NOMO-1 (cell line): Measurements from ENCODE around the gene TAF1C.
"Not testable (repeated sequence)": the region's sequence is repeated elsewhere in the genome, so short reads cannot be mapped to it uniquely, and the experiment has no call there.

Experiments
- DNase-seq, 2 experiments: peaks; one replicate each; lab custom pipeline; 2025; ENCODE audit not compliant: unreplicated experiment in 2 of 2; lab: John Stamatoyannopoulos, UW

TAF1C gene

GRCh38 chr16:84212631-84213030, 25.8 kb upstream of the TAF1C start:
- DNase-seq: no peak

- DNase-seq: no peak
Measured at GRCh38 chr16:84212154-84212553, 25.3 kb upstream of the TAF1C start.

GRCh38 chr16:84209989-84210388, 23.1 kb upstream of the TAF1C start:
- DNase-seq: no peak

- DNase-seq: no peak
Measured at GRCh38 chr16:84207879-84208278, 21.0 kb upstream of the TAF1C start.

- DNase-seq: no peak
Measured at GRCh38 chr16:84207251-84207650, 20.4 kb upstream of the TAF1C start.

- no peak for DNase-seq
Measured at GRCh38 chr16:84205976-84206691, 19.3 kb upstream of the TAF1C start.

- DNase-seq: not testable (repeated sequence)
Measured at GRCh38 chr16:84205123-84205522, 18.3 kb upstream of the TAF1C start.

- DNase-seq: not testable (repeated sequence)
Measured at GRCh38 chr16:84204551-84204950, 17.7 kb upstream of the TAF1C start.

GRCh38 chr16:84199861-84200260, 13.0 kb upstream of the TAF1C start:
- DNase-seq: peak; percentile 57 to 91

GRCh38 chr16:84199097-84199496, 12.2 kb upstream of the TAF1C start:
- DNase-seq: no peak

GRCh38 chr16:84198401-84198800, 11.5 kb upstream of the TAF1C start:
- DNase-seq: no peak

GRCh38 chr16:84197466-84198128, 10.7 kb upstream of the TAF1C start:
- no peak for DNase-seq

- peak in 1 of 2 experiments; percentile 2 for DNase-seq
Measured at GRCh38 chr16:84196727-84197394, 10.0 kb upstream of the TAF1C start.

- DNase-seq: no peak
Measured at GRCh38 chr16:84196101-84196500, 9.2 kb upstream of the TAF1C start.

- DNase-seq: no peak
Measured at GRCh38 chr16:84195201-84196093, 8.6 kb upstream of the TAF1C start.

- no peak for DNase-seq
Measured at GRCh38 chr16:84194470-84195200, 7.8 kb upstream of the TAF1C start.

GRCh38 chr16:84194018-84194417, 7.2 kb upstream of the TAF1C start:
- no peak for DNase-seq

- no peak for DNase-seq
Measured at GRCh38 chr16:84193480-84193879, 6.6 kb upstream of the TAF1C start.

GRCh38 chr16:84191466-84191865, 4.6 kb upstream of the TAF1C start:
- DNase-seq: no peak

GRCh38 chr16:84190731-84191388, 4.0 kb upstream of the TAF1C start, which contains the start of gene ADAD2:
TSS of gene ADAD2 (plus strand) at chr16:84191157. CDS start at chr16:84191231, 74 bp downstream.
- DNase-seq: no peak
